ENCODE measurements around the gene SDHAF2. TPM values are rescaled to one million over a fixed set of nuclear protein-coding genes. Genes with fewer than 3 reads are reported as not detected.

Gene SDHAF2
- total RNA-seq, 1 experiment from 2014 or later = 34.0 TPM

- H2AFZ ChIP-seq (ENCODE audit: low read depth, low read length, poor library complexity, severe bottlenecking) = no peak overlapping the region
- H3K9me2 ChIP-seq (ENCODE audit: insufficient read depth) = no peaks in the 10 kb centered on the region
- H3K27me3 ChIP-seq (ENCODE audit: insufficient read depth, low read length) = no peaks in the 10 kb centered on the region
- intact Hi-C loops (cut with micrococcal nuclease) = no loop called here
- peaks cover 0 to 10% of the 10 kb centered on the region in 2 experiments; a peak in 1 of 4 replicates for H3K4me1 ChIP-seq (ENCODE audit: control insufficient read depth in 1 of 2, insufficient read depth in 2 of 2, low read length in 2 of 2)
- ChIA-PET CTCF (interaction anchor here (2.3 kb wide), 1 partner anchor 29 kb away, joined by 7 read pairs; no protein-coding TSS in a partner anchor), RAD21 (ENCODE audit: low non-redundant PET in 1 of 2, low total read pairs in 2 of 2, uncharacterized antibody in 2 of 2, unreplicated experiment in 2 of 2) (no interaction called here), POLR2A (no interaction called here)
- BruUV-seq (replicated peaks) = no TSS peak
- H3K9ac ChIP-seq (ENCODE audit: low read length) = no peak overlapping the region
- no peak overlapping the region for H3K27ac ChIP-seq (ENCODE audit: low read depth, low read length)
- no peaks in the 10 kb centered on the region; a peak in 1 of 4 replicates for H3K9me3 ChIP-seq (ENCODE audit: control insufficient read depth in 1 of 2, insufficient read depth in 1 of 2, low read depth in 1 of 2, low read length in 2 of 2)
- ATAC-seq = no peak
- no peaks in the 10 kb centered on the region for H3K36me3 ChIP-seq (ENCODE audit: control insufficient read depth in 1 of 2, insufficient read depth in 2 of 2, low read length in 2 of 2)
- TF ChIP-seq ELF1 (IDR thresholded peaks at IDR 0.05; ENCODE audit: borderline replicate concordance, low read depth) (no peak), SP1 (IDR thresholded peaks at IDR 0.05; ENCODE audit: low read depth) (no peak), EZH2 (IDR thresholded peaks at IDR 0.05) (no peak), POLR2A (IDR thresholded peaks at IDR 0.05; ENCODE audit: borderline replicate concordance, extremely low read depth, insufficient read depth, insufficient read length) (no peak), JUND (IDR thresholded peaks at IDR 0.05) (no peak), EZH2phosphoT487 (IDR thresholded peaks at IDR 0.05; ENCODE audit: borderline replicate concordance) (no peak), CEBPB (IDR thresholded peaks at IDR 0.05; ENCODE audit: low read depth) (no peak), MAX (IDR thresholded peaks at IDR 0.05) (no peak), RAD21 (IDR thresholded peaks at IDR 0.05; ENCODE audit: low read depth) (no peak)
- H3K4me3 ChIP-seq (replicated peaks in 1 of 2; ENCODE audit: low read depth in 1 of 2, low read length in 2 of 2) = no peak overlapping the region
- no peaks in the 10 kb centered on the region for H4K20me1 ChIP-seq (ENCODE audit: insufficient read depth)
- no peaks in the 10 kb centered on the region for H3K79me2 ChIP-seq (ENCODE audit: insufficient read depth, low read length)
- no peak for DNase-seq (ENCODE audit: low read depth, low spot score)
- no peak overlapping the region for H3K4me2 ChIP-seq (ENCODE audit: low read length)
Observed at GRCh38 chr11:61487342-61488025, 57.6 kb downstream of the SDHAF2 start.

- POLR2A ChIA-PET = no interaction called here
- H3K9me3 ChIP-seq (ENCODE audit: control insufficient read depth in 1 of 2, insufficient read depth in 1 of 2, low read depth in 1 of 2, low read length in 2 of 2) = no peaks in the 10 kb centered on the region; a peak in 1 of 4 replicates
- CTCF ChIA-PET = interaction anchor here (2.3 kb wide), 1 partner anchor 28 kb away, joined by 7 read pairs; no protein-coding TSS in a partner anchor
- no peaks in the 10 kb centered on the region for H3K36me3 ChIP-seq (ENCODE audit: control insufficient read depth in 1 of 2, insufficient read depth in 2 of 2, low read length in 2 of 2)
- H3K4me2 ChIP-seq (ENCODE audit: low read length) = no peak overlapping the region
- H3K9ac ChIP-seq (ENCODE audit: low read length) = no peak overlapping the region
- no peaks in the 10 kb centered on the region for H3K79me2 ChIP-seq (ENCODE audit: insufficient read depth, low read length)
- DNase-seq (ENCODE audit: low read depth, low spot score) (no peak), ATAC-seq (no peak)
- peaks cover 0 to 10% of the 10 kb centered on the region in 2 experiments; a peak in 1 of 4 replicates for H3K4me1 ChIP-seq (ENCODE audit: control insufficient read depth in 1 of 2, insufficient read depth in 2 of 2, low read length in 2 of 2)
- no peak overlapping the region for H2AFZ ChIP-seq (ENCODE audit: low read depth, low read length, poor library complexity, severe bottlenecking)
- RAD21 ChIA-PET (ENCODE audit: low non-redundant PET in 1 of 2, low total read pairs in 2 of 2, uncharacterized antibody in 2 of 2, unreplicated experiment in 2 of 2) = no interaction called here
- H4K20me1 ChIP-seq (ENCODE audit: insufficient read depth) = no peaks in the 10 kb centered on the region
- H3K9me2 ChIP-seq (ENCODE audit: insufficient read depth) = no peaks in the 10 kb centered on the region
- no peak overlapping the region for H3K4me3 ChIP-seq (replicated peaks in 1 of 2; ENCODE audit: low read depth in 1 of 2, low read length in 2 of 2)
- BruUV-seq (replicated peaks) = no TSS peak
- no peaks in the 10 kb centered on the region for H3K27me3 ChIP-seq (ENCODE audit: insufficient read depth, low read length)
- intact Hi-C loops (cut with micrococcal nuclease) = no loop called here
- H3K27ac ChIP-seq (ENCODE audit: low read depth, low read length) = no peak overlapping the region
- TF ChIP-seq ELF1 (IDR thresholded peaks at IDR 0.05; ENCODE audit: borderline replicate concordance, low read depth) (no peak), SRF (IDR thresholded peaks at IDR 0.05; ENCODE audit: low read depth) (no peak), SP1 (IDR thresholded peaks at IDR 0.05; ENCODE audit: low read depth) (no peak), POLR2AphosphoS5 (IDR thresholded peaks at IDR 0.05; ENCODE audit: low read depth, low read length) (no peak), RAD21 (IDR thresholded peaks at IDR 0.05; ENCODE audit: low read depth) (no peak), ZNF274 (IDR thresholded peaks at IDR 0.05; ENCODE audit: low read depth, low read length) (no peak), YY1 (IDR thresholded peaks at IDR 0.05; ENCODE audit: extremely low read depth, insufficient replicate concordance, low read depth, low read length) (no peak), REST (IDR thresholded peaks at IDR 0.05; ENCODE audit: low read depth) (no peak), MAX (IDR thresholded peaks at IDR 0.05) (no peak)
Observed at GRCh38 chr11:61488651-61489291, 58.8 kb downstream of the SDHAF2 start.
